22Rv1 (cell line): ENCODE measurements around the gene GRN.

Experiments used
- ZFX ChIP-seq: fragments of 450-650 bp; IDR thresholded peaks from 2 replicates; pipeline ENCODE4 v1.6.1; 2017; ENCODE audit warnings: antibody characterized with exemption, borderline replicate concordance
- TF ChIP-seq, protein P1 (sequence below): fragments of 450-650 bp; IDR thresholded peaks from 2 replicates; pipeline ENCODE4 v1.5.1; 2017; ENCODE audit warnings: mild to moderate bottlenecking

DNA sequence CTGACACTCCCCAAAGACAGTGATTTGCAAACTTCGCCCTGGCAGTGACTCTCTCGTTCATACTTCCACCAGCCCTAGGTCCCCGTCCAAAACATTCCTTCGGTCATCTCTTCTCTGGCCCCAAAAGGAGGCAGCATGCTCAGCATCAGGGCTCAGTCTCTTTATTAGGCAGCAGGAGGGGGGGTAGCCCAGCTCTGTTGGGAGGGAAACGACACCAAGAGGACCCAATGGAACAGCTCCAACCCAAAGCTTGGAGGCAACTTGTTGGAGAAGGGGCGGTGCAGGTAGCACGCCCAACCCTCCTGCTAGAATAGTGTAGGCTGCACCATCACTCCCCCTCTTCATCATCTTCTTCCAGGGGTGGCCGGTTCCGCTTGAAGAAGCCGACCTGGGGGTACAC is 26.9 kb downstream of the GRN start:
- TF ChIP-seq, protein P1, sequence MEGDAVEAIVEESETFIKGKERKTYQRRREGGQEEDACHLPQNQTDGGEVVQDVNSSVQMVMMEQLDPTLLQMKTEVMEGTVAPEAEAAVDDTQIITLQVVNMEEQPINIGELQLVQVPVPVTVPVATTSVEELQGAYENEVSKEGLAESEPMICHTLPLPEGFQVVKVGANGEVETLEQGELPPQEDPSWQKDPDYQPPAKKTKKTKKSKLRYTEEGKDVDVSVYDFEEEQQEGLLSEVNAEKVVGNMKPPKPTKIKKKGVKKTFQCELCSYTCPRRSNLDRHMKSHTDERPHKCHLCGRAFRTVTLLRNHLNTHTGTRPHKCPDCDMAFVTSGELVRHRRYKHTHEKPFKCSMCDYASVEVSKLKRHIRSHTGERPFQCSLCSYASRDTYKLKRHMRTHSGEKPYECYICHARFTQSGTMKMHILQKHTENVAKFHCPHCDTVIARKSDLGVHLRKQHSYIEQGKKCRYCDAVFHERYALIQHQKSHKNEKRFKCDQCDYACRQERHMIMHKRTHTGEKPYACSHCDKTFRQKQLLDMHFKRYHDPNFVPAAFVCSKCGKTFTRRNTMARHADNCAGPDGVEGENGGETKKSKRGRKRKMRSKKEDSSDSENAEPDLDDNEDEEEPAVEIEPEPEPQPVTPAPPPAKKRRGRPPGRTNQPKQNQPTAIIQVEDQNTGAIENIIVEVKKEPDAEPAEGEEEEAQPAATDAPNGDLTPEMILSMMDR, result no peak
- TF ChIP-seq ZFX, result no peak
